Prostate gland (tissue), 2 donors: ENCODE results near the gene SBF1.

Source experiments
- POLR2A ChIP-seq: fragments of 450-650 bp; IDR thresholded peaks from one replicate; pipeline ENCODE4 v1.6.1; 2016; ENCODE audit warnings: antibody characterized with exemption, mild to moderate bottlenecking
- TF ChIP-seq, protein P1 (sequence below), 4 experiments: fragments of 200-600 bp in 2 of 4; fragments of 450-650 bp in 2 of 4; sonication (generic) in 2 of 4; IDR thresholded peaks; 1 replicate in 3 of 4; 2 replicates in 1 of 4; pipeline ENCODE4 v1.5.1; 2016 to 2019; ENCODE audit warnings: antibody characterized with exemption in 4 of 4, mild to moderate bottlenecking in 2 of 4, moderate library complexity in 2 of 4

DNA sequence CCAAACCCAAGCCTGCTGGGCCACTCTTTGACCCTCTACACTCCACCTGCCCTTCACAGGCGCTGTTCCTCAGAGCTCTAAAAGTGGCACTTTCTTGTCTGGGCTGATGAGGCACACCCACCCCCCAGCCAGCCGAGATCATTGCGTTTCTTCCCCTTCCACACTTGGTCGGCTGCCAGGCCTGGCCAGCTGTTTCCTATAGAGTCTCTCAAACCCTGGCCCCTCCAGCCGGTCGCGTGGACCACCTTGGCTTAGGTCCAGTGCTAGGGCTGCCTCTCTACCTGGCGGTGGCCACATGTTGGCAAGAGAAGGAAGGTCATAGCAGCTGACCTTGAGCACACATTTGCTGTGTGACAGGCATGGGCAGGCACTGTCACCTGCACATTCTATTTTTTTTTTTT, 71.1 kb downstream of the SBF1 start:
- TF ChIP-seq, protein P1, sequence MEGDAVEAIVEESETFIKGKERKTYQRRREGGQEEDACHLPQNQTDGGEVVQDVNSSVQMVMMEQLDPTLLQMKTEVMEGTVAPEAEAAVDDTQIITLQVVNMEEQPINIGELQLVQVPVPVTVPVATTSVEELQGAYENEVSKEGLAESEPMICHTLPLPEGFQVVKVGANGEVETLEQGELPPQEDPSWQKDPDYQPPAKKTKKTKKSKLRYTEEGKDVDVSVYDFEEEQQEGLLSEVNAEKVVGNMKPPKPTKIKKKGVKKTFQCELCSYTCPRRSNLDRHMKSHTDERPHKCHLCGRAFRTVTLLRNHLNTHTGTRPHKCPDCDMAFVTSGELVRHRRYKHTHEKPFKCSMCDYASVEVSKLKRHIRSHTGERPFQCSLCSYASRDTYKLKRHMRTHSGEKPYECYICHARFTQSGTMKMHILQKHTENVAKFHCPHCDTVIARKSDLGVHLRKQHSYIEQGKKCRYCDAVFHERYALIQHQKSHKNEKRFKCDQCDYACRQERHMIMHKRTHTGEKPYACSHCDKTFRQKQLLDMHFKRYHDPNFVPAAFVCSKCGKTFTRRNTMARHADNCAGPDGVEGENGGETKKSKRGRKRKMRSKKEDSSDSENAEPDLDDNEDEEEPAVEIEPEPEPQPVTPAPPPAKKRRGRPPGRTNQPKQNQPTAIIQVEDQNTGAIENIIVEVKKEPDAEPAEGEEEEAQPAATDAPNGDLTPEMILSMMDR (IDR thresholded peaks at IDR 0.05): no peak
- TF ChIP-seq POLR2A: no peak
